Stimulated activated naive CD4-positive, alpha-beta T cell treated with Interleukin-2 at 50 U/mL for 16 hours (primary cell): ENCODE measurements around the gene ADGRB2.

Experiments
- DNase-seq: peaks from one replicate; lab custom pipeline; 2025; lab: John Stamatoyannopoulos, UW

ADGRB2 gene

DNA sequence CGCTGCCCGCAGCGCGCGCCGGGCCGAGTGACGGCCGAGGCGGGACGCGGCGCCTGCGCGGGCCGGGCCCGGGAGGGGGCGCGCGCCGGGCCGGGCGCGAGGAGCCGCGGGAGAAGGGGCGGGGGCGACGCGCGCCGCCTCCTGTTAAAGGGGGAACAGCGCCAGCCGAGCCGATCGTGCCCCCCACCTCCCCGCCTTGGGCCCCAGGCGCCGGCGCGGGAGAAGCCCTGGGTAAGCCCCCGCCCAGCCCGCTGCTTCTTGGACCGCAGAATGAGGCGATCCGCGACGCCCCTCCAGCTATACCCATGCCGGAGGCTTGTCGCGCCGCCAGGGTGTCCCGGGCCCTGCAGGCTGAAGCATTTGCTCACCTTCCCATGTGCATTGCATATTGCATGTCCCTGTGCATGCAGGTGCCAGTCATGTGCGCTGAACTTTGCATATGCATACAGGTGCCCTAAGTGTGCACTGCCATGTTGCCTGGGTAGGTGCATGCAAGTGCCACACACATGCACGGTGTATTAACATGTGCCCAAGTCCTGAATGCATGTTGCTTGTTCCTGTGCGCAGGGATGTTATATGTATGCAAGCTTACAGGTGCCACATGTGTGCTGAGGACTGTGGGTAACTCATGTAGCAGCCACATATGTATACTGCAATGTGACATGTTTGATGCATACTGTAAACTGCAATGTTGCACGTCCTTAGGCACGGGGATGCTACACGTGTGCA is at the start of gene ADGRB2:
Gene ADGRB2, minus strand, starts transcription at position 29 of the 729 bp plus-strand sequence. CDS start 7,119 bp downstream, outside the sequence.
- DNase-seq = no peak

DNA sequence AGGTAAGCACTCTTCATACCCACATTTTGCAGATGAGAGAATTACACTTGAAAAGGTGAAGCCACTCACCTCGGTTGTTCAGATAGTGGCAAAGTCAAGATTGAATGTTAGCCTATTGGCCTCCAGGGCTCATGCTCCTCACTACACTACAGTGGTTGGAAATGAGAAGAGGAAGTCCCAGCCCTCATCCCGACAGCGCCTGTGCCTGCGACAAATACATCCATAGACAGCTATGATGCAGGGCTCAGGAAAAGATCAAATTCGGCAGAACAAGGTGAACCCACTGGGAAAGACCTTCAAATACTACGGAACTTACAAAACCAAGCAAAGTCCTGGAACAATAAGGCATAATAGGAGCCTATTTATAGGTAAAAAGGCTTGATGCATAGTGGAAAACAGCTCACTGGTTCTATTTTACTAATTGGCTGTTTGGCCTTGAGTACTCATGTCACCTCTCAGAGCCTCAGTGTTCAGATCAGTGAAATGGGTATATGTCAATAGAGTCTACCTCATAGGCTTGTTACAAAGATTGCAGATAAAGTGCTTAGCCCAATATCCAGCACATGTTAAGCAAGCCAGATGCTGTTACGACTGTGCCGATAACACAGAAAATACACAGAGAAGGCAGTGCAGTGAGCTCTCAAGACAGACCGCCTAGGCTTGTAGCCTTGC is 48.2 kb upstream of the ADGRB2 start:
- DNase-seq = no peak

DNA sequence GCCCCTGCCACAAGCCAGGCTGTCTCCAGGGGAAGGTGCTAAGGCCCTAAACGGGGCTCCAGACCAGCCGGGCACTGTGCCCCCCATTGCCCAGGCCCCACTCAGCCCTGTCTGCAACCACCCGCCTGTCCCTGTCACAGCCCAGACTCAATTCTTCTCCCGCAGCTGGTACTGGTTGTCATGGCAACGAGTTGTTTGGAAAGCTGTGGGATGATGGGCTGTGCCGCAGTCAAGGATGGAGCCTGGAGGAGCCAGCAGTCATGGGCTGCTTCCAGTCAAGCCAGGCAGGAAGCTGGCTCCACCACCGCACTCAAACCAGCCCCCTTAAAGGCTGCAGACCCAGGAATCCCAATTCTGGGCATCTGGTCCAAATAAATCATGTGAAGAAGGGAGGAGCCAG is 47.5 kb upstream of the ADGRB2 start:
- DNase-seq = no peak

DNA sequence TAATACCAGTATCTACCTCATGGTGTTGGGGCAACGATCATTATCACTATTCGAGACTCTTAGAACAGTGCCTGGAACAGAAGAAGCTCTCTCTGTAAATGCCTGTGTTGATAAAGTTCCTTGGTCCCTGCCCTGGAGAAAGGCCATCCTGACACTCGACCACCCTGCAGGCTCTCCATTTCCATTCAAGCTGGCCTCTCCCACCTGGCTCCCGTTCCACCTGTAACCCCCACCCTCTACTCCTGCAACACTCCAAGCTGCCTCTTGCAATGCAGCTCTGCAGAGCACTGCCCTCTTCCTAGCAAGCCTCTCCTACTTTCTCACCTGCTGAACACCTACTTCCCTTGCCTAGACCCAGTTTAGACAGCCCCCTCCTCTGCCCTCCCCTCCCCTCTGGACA is 45.6 kb upstream of the ADGRB2 start:
- no peak for DNase-seq

- DNase-seq = no peak
Measured at GRCh38 chr1:31807273-31808048, 43.3 kb upstream of the ADGRB2 start.

- DNase-seq = no peak
Measured at GRCh38 chr1:31805318-31805717, 41.2 kb upstream of the ADGRB2 start.

DNA sequence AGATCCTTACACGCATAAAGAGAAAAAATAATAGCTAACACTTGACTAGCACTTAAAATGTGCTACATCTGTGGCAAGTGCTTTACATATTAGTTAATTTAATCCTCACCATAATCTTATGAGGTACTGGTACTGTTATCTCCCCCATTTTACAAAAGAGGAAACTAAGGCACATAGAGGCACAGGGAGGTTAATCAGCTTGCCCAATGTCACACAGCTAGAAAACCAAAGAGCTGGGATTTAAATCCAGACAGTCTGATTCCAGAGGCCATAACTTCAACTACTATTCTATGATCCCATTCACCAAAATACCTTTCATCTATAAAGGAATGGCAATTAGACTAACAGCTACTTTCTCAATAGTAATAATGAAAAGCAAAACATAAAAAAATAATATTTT is 40.0 kb upstream of the ADGRB2 start:
- no peak for DNase-seq

GRCh38 chr1:31803610-31804009 is 39.5 kb upstream of the ADGRB2 start:
- DNase-seq = no peak

DNA sequence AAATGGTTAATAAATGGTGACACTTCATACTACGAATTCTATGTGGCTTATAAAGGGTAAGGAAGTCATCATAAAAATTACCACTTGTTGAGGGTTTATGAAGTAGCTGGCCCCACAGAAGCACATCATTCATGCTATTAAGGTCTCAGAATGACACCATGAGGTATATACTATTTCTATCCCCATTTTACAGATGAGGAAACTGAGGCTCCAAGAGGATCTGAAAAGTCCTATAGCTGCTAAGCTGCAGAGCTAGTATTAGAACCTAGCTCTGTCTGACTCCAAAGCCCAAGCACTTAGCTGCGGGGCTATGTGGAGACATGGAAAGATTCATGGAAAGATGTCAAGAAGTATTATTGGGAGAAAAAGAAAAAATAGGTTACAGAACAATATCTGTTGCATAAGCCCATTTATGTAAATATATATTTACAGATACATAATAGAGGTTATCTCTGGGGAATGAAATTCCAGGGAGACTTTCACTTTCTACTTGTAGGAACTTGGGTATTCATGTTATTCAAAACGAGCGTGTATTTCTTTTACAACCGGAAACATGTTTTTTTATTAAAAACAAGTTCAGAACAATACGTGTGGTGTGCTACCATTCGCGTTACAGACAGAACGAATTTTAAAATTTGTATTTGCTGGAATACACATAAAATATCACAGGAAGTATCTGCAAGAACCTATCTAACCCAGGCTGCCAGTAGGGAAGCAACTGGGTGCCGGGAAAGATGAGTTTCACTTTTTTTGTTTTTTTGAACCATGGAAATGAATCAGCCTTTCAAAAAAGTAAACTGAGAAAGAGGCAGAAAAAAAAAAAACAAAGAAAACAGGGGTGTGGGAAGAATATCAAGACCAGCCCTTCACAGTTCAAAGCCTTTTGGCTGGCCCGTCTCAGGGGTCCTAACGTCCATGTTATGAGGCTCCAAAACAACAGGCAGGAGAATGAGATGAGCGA is 38.3 kb upstream of the ADGRB2 start:
- no peak for DNase-seq

DNA sequence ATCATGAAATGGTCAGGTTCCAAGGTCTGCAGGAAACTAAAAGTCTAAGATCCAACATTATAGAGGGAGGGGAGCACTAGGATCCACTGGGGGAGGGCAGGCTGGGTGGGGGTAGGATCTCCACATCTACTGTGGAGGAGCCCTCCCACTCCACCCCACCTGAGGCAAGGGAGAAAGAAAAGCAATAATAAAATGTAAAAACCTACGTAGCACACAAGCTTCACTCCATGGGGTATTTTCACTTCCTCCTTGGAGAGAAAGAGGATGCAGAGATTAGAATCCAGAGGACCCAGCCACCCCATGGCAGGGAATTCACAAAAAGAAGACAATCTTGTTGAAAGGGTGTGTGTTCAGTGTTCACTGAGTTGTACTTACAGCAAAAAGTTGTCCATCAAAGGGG is 37.3 kb upstream of the ADGRB2 start:
- no peak for DNase-seq

DNA sequence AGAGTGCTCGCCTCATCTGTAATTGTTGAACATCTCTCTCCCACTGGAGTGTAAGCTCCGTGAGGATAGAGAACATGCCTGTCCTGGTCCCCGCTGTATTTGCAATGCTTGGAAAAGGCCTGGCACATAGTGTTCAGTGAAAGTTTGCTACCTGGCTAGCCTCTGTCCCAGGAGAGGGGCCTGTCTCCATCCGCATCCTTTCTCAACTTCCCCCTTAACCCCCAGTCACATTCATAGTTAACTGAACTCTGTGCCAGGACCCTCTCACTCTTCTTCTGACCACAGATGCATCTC is 36.5 kb upstream of the ADGRB2 start:
- DNase-seq = no peak

DNA sequence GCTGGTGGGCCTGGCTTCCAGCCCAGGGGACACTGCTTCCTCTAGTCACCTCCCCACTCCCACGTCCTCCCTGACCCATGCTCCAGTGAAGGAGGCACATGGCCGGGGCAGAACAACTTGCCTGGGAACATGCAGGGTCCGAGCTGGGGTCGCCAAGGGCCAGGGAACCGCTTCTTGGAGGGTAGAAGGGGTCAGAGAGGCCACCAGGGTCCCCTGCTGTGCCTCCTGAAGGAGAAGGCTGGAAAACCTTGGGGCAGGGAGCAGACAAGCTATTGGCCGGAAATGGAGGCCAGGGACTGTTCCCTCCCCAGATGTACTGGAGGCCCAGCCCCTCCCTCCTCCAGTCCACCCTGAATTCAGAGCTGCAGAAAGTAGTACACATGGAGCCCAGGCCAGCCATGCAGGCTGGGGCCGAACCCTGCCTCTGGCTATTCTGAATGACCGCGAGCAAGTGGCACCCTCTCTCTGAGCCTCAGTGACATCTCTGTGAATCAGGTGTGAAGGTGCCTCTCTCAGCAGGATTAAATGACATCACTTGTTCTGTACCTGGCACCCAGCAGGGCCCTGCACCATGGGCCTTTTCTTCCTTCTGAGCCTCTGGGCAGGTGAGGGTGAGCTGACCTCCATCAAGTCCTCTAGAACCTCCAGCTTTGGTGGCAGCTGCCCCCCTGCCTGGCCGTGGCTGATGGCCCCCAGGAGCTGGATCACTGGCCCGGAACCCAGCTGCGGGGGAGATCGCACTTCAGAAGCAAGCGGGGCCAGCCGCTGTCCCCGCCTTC is 35.9 kb upstream of the ADGRB2 start:
- DNase-seq = no peak

DNA sequence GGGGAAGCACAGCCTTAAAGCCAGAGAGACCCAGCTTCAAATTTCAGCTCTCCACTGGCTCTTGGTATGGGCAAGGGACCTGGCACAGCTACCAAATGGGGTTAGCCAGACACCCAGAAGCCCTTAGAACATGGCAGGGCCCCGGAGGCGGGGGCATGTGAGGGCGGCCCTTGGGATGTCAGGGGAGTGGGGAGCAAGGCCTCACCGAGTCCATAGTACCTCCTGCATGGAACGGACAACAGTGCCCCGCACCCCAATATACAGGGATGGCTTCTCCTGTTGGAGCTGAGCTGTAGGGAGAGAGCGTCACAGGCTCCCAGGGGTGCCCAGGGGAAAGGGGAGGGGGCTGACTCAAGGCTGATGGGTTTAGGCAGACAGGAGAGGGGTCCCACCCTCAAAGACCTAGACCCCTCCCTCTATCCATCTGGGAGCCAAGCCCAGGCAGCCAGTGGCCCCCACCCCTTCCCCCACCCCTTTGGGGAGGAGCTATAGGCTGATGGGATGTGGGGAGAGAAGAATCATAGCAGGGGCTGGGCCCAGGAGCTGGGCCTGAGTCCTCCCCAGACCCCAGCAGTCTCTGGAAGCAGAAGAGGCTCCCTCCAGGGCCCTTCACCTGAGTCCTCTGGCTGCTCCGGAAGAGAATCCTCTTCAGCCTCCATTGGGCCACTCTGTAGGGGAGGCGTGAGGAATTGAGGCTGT is 35.2 kb upstream of the ADGRB2 start:
- no peak for DNase-seq

DNA sequence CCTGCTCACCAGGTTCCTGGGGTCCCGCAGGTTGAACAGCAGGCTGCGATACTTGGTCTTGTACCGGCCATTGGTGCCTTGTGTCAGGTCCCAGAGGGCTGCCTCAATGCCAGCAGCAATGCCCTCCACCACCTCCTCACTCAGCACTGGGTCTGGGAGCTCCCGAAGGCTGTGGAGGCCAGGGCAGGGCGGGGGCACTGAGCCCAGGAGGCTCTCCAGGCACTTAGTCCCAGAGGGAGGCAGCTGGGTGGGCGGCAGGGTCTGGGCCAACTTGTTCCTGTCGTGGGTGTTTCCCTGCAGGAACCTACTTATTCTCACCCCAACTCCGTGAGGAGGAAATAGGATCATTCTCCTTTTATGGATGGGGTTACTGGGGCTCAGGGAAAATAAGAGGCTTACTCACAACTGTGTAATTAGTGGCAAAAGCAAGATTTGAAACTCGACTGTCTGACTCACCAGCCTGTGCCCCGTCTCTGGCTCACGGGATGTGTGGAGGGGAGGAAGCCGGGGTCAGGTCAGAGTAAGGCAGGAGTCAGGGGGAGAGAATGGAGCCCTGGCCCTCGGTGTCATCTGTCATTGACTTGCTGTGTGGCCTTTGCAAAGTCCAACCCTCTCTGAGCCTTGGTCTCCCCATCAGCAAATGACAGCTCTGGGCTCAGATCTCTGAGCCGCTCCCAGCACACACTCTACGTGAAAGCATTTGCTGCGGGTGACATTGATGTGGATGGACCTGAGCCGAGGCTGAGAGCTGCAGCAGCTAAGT is 34.5 kb upstream of the ADGRB2 start:
- peak; percentile 19 for DNase-seq

- DNase-seq = no peak
Measured at GRCh38 chr1:31798086-31798432, 33.9 kb upstream of the ADGRB2 start.

DNA sequence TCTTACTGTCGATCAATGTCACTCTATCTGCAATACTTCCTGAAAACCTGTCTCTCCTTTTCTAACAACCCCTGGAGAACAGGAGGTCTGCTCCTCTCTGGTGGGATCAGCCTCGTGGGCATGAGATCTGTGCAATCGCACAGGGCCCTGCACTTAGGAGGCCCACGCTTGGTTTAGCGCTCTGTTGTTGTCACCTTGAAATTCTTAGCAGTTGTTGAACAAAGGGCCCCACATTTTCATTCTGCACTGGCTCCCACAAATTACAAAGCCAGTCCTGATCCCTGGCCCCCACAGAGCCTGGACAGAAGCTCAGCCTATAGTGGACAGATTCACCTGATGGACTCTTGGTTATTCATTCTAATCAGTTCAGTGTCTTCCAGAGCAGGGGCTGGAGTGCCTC is 33.1 kb upstream of the ADGRB2 start:
- DNase-seq = no peak

- DNase-seq = no peak
Measured at GRCh38 chr1:31796707-31797106, 32.6 kb upstream of the ADGRB2 start.

DNA sequence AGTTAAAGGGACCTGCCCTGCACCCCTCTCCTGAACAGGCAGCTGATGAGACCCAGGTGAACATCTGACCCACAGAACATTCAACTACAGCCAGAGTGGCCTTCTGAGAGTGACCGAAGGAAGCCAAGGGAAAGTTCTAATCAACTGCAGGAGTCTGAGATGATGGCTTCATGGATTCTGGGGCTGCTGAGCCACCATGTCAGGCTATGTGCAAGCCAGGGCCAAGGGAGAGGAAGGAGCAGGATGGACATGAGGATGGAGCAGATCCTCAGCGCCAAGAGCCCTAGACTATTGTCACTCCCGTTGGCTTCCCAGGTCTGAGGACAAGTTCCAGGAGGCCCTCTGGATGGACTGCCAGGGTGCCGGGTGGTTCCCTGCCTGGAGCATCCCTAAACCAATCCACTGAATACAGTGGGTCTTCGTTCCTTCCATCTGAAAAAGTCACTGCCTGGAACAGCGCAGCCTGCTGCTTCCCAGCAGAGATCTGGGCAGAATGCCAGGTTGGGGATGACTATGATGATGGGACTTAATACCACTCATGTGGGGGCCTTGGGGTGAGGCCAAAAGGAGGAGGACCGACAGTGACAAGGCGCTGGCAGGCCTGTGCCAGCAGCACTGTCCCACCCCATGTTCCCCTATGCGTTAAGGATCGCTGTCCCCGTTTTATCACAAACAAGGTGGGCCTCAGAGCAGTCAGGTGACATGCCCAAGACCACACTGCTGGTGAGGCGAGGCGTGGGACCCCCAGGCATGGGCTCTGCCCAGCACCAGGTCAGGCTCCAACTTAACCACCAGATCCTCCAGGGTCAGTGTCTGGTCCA is 31.9 kb upstream of the ADGRB2 start:
- DNase-seq = no peak

DNA sequence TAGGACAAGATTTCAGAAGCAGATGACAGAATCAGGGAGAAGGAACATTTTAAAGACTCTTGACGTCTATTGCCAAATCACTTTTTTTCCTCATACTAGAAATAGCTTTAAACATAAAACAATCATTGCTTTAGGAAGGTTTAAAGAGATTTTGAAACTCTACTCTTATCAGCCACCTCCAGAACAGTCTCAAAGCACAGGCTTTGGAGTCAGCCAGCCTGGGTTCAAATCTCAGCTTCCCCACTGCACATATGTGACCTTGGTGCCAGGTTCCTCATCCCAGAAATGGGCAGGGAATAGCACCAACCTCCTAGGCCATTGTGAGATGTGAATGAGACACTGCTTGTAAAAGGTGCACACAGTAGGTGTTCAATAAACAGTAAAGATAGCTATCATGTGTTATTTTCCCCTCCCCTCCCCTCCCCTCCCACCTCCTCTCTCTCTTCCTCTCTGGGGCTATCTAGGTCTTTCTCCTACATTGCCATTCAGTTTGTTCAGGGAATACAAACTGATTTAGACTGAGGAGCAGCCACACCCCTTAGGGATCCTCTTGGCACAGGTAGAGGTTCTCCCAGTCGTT is 31.0 kb upstream of the ADGRB2 start:
- DNase-seq = no peak
